HEK293 (cell line): Measurements from ENCODE around the gene IL17RC.

Experiments used
- BCL11B ChIP-seq: fragments of 450-650 bp; formaldehyde crosslinking; IDR thresholded peaks from 2 replicates; pipeline ENCODE4 v1.5.1; 2016; ENCODE audit warnings: low read depth, missing biosample characterization, missing genetic modification characterization
- GLI4 ChIP-seq: fragments of 450-650 bp; formaldehyde crosslinking; IDR thresholded peaks from 2 replicates; pipeline ENCODE4 v1.5.1; 2016; ENCODE audit warnings: missing biosample characterization, missing genetic modification characterization
- HOXA7 ChIP-seq: sonication (generic); formaldehyde crosslinking; IDR thresholded peaks from 2 replicates; pipeline ENCODE4 v1.8.1; 2022; ENCODE audit warnings: missing genetic modification reagents, borderline replicate concordance
- IKZF3 ChIP-seq: fragments of 450-650 bp; IDR thresholded peaks from 2 replicates; pipeline ENCODE4 v1.5.0; 2018; ENCODE audit warnings: missing biosample characterization, mild to moderate bottlenecking, missing genetic modification characterization, moderate library complexity
- KLF16 ChIP-seq: fragments of 450-650 bp; formaldehyde crosslinking; IDR thresholded peaks from 2 replicates; pipeline ENCODE4 v1.5.1; 2017; ENCODE audit warnings: missing biosample characterization, missing genetic modification characterization
- KLF8 ChIP-seq: fragments of 450-650 bp; formaldehyde crosslinking; IDR thresholded peaks from 2 replicates; pipeline ENCODE4 v1.5.1; 2016; ENCODE audit warnings: missing biosample characterization, missing genetic modification characterization
- REPIN1 ChIP-seq: fragments of 450-650 bp; formaldehyde crosslinking; IDR thresholded peaks from 2 replicates; pipeline ENCODE4 v1.5.1; 2017; ENCODE audit warnings: missing biosample characterization, missing genetic modification characterization, low read depth
- SP7 ChIP-seq: fragments of 450-650 bp; formaldehyde crosslinking; IDR thresholded peaks from 2 replicates; pipeline ENCODE4 v1.5.1; 2016; ENCODE audit warnings: missing biosample characterization, missing genetic modification characterization
- WT1 ChIP-seq: fragments of 450-650 bp; formaldehyde crosslinking; IDR thresholded peaks from 2 replicates; pipeline ENCODE4 v1.5.1; 2016; ENCODE audit warnings: missing biosample characterization, missing genetic modification characterization
- ZBTB21 ChIP-seq: fragments of 450-650 bp; formaldehyde crosslinking; IDR thresholded peaks from 2 replicates; pipeline ENCODE4 v1.5.1; 2017; ENCODE audit warnings: missing biosample characterization, missing genetic modification characterization
- ZFHX2 ChIP-seq: fragments of 450-650 bp; formaldehyde crosslinking; conservative IDR thresholded peaks from 2 replicates; pipeline ENCODE4 v1.5.1; 2016; ENCODE audit warnings: missing biosample characterization, missing genetic modification characterization
- ZFP3 ChIP-seq: fragments of 450-650 bp; formaldehyde crosslinking; IDR thresholded peaks from 2 replicates; pipeline ENCODE4 v1.5.1; 2016; ENCODE audit warnings: low read depth, missing biosample characterization, missing genetic modification characterization
- ZNF169 ChIP-seq: fragments of 450-650 bp; formaldehyde crosslinking; IDR thresholded peaks from 2 replicates; pipeline ENCODE4 v1.5.1; 2016; ENCODE audit warnings: missing biosample characterization, missing genetic modification characterization
- ZNF2 ChIP-seq: fragments of 450-650 bp; formaldehyde crosslinking; IDR thresholded peaks from 2 replicates; pipeline ENCODE4 v1.5.1; 2016; ENCODE audit warnings: missing biosample characterization, missing genetic modification characterization
- ZNF366 ChIP-seq: fragments of 450-650 bp; formaldehyde crosslinking; conservative IDR thresholded peaks from 2 replicates; pipeline ENCODE4 v1.5.1; 2016; ENCODE audit warnings: missing biosample characterization, missing genetic modification characterization
- ZNF391 ChIP-seq: fragments of 450-650 bp; formaldehyde crosslinking; IDR thresholded peaks from 2 replicates; pipeline ENCODE4 v1.5.1; 2016; ENCODE audit warnings: low read depth, missing biosample characterization, missing genetic modification characterization, borderline replicate concordance
- ZNF521 ChIP-seq: fragments of 450-650 bp; formaldehyde crosslinking; IDR thresholded peaks from 2 replicates; pipeline ENCODE4 v1.5.1; 2017; ENCODE audit warnings: missing biosample characterization, mild to moderate bottlenecking, missing genetic modification characterization
- ZNF529 ChIP-seq: fragments of 450-650 bp; formaldehyde crosslinking; IDR thresholded peaks from 2 replicates; pipeline ENCODE4 v1.5.1; 2017; ENCODE audit warnings: missing genetic modification characterization, missing biosample characterization; ENCODE audit not compliant: insufficient replicate concordance
- ZNF596 ChIP-seq: fragments of 450-650 bp; IDR thresholded peaks from 2 replicates; pipeline ENCODE4 v1.5.0; 2018; ENCODE audit warnings: missing biosample characterization, mild to moderate bottlenecking, missing genetic modification characterization, moderate library complexity
- ZNF600 ChIP-seq: fragments of 450-650 bp; formaldehyde crosslinking; IDR thresholded peaks from 2 replicates; pipeline ENCODE4 v1.5.1; 2016; ENCODE audit warnings: missing biosample characterization, missing genetic modification characterization
- ZNF623 ChIP-seq: fragments of 450-650 bp; formaldehyde crosslinking; IDR thresholded peaks from 2 replicates; pipeline ENCODE4 v1.5.1; 2016; ENCODE audit warnings: missing biosample characterization, missing genetic modification characterization
- ZNF629 ChIP-seq: fragments of 450-650 bp; formaldehyde crosslinking; IDR thresholded peaks from 2 replicates; pipeline ENCODE4 v1.5.1; 2017; ENCODE audit warnings: missing biosample characterization, missing genetic modification characterization
- ZNF658 ChIP-seq: fragments of 450-650 bp; formaldehyde crosslinking; IDR thresholded peaks from 2 replicates; pipeline ENCODE4; 2016; ENCODE audit warnings: missing biosample characterization, missing genetic modification characterization
- ZNF677 ChIP-seq: fragments of 450-650 bp; IDR thresholded peaks from 2 replicates; pipeline ENCODE4 v1.5.0; 2018; ENCODE audit warnings: missing biosample characterization, mild to moderate bottlenecking, missing genetic modification characterization, moderate library complexity
- ZNF76 ChIP-seq: fragments of 450-650 bp; formaldehyde crosslinking; IDR thresholded peaks from 2 replicates; pipeline ENCODE4; 2016; ENCODE audit warnings: low read depth, missing biosample characterization, missing genetic modification characterization, borderline replicate concordance
- ZNF768 ChIP-seq: fragments of 450-650 bp; formaldehyde crosslinking; IDR thresholded peaks from 2 replicates; pipeline ENCODE4 v1.5.1; 2018; ENCODE audit warnings: missing biosample characterization, mild to moderate bottlenecking, missing genetic modification characterization
- TF ChIP-seq, protein P1 (sequence below): fragments of 450-650 bp; formaldehyde crosslinking; IDR thresholded peaks from 2 replicates; pipeline ENCODE4 v1.5.1; 2016; ENCODE audit warnings: missing biosample characterization, missing genetic modification characterization
- TF ChIP-seq, protein P2 (sequence below): fragments of 450-650 bp; formaldehyde crosslinking; optimal IDR thresholded peaks from 2 replicates; pipeline ENCODE3; 2016; ENCODE audit warnings: missing biosample characterization, mild to moderate bottlenecking, missing genetic modification characterization
- TF ChIP-seq, protein P3 (sequence below): fragments of 450-650 bp; formaldehyde crosslinking; IDR thresholded peaks from 2 replicates; pipeline ENCODE4 v1.5.1; 2016; ENCODE audit warnings: missing biosample characterization, missing genetic modification characterization, low read depth
- TF ChIP-seq, protein P4 (sequence below): fragments of 450-650 bp; formaldehyde crosslinking; IDR thresholded peaks from 2 replicates; pipeline ENCODE4 v1.5.1; 2016; ENCODE audit warnings: missing biosample characterization, missing genetic modification characterization
- TF ChIP-seq, protein P5 (sequence below): fragments of 450-650 bp; formaldehyde crosslinking; IDR thresholded peaks from 2 replicates; pipeline ENCODE4 v1.5.1; 2017; ENCODE audit warnings: missing biosample characterization, missing genetic modification characterization

IL17RC gene

DNA sequence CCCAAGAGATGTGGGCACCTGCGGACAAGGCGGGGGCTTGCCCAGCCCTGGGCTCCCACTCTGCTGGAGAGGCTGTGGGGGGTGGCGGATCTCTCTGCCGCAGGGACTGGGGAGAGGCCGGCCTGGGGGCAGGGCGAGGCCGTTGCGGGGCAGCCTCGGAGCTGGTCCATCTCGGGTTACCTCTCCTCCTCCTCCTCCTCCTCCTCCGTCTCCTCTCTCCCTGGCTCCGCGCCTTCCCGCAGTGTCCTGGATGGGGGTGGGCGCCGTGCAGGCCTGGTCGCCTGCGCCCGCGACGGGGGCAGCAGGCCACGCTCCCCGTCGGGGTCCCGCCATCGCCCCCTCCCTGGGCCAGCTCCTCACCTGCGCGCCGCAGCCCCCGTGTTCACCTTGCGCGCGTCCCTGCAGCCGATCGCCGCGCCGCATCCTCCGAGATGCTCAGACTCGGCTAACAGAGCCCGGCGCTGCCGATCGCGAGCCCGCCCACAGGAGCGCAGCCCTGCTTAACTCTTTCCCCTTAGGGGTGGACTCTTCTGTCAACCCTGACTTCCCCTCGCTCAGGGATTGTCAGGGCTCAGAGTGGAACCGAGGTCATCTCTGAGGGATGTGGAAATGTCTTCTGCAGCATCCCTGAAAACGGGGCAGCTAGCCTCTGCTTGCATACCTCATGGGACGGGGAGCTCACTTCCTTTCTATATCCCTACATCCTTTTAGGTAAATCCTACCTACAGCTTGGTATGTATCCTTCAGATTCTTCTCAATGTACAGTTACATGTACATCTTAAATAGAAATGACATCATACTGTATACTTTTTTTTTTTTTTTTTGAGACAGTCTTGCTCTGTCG is 35.3 kb downstream of the IL17RC start, which contains the start of gene PRRT3 (continued):
- TF ChIP-seq, protein P1, sequence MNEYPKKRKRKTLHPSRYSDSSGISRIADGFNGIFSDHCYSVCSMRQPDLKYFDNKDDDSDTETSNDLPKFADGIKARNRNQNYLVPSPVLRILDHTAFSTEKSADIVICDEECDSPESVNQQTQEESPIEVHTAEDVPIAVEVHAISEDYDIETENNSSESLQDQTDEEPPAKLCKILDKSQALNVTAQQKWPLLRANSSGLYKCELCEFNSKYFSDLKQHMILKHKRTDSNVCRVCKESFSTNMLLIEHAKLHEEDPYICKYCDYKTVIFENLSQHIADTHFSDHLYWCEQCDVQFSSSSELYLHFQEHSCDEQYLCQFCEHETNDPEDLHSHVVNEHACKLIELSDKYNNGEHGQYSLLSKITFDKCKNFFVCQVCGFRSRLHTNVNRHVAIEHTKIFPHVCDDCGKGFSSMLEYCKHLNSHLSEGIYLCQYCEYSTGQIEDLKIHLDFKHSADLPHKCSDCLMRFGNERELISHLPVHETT (tag by site-specific recombination), result peak; percentile 81
- no peak for TF ChIP-seq GLI4
- TF ChIP-seq ZNF76, result peak; percentile 65; the same call in 1 of the 2 replicates
- TF ChIP-seq ZFHX2 (tag by site-specific recombination), result peak; percentile 95
- TF ChIP-seq KLF8, result peak; percentile 79
- no peak for TF ChIP-seq ZNF658 (tag by site-specific recombination)
- no peak for TF ChIP-seq ZNF169 (tag by site-specific recombination)
- TF ChIP-seq KLF16 (tag by site-specific recombination), result peak; percentile 68
- TF ChIP-seq REPIN1 (tag by site-specific recombination), result peak; percentile 29; the same call in 1 of the 2 replicates
- peak; percentile 66; the same call in 1 of the 2 replicates for TF ChIP-seq ZNF391 (tag by site-specific recombination)
- TF ChIP-seq, protein P2, sequence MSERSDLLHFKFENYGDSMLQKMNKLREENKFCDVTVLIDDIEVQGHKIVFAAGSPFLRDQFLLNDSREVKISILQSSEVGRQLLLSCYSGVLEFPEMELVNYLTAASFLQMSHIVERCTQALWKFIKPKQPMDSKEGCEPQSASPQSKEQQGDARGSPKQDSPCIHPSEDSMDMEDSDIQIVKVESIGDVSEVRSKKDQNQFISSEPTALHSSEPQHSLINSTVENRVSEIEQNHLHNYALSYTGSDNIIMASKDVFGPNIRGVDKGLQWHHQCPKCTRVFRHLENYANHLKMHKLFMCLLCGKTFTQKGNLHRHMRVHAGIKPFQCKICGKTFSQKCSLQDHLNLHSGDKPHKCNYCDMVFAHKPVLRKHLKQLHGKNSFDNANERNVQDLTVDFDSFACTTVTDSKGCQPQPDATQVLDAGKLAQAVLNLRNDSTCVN (tag by site-specific recombination), result peak; percentile 90
- 0 out of 2 replicates have a peak, but pooled peaks have one; percentile 17 for TF ChIP-seq BCL11B
- TF ChIP-seq ZNF768 (tag by site-specific recombination), result 0 out of 2 replicates have a peak, but pooled peaks have one; percentile 34
- peak; percentile 48; the same call in 1 of the 2 replicates for TF ChIP-seq ZNF366 (tag by site-specific recombination)
- TF ChIP-seq SP7 (tag by site-specific recombination), result peak; percentile 63
- TF ChIP-seq, protein P3, sequence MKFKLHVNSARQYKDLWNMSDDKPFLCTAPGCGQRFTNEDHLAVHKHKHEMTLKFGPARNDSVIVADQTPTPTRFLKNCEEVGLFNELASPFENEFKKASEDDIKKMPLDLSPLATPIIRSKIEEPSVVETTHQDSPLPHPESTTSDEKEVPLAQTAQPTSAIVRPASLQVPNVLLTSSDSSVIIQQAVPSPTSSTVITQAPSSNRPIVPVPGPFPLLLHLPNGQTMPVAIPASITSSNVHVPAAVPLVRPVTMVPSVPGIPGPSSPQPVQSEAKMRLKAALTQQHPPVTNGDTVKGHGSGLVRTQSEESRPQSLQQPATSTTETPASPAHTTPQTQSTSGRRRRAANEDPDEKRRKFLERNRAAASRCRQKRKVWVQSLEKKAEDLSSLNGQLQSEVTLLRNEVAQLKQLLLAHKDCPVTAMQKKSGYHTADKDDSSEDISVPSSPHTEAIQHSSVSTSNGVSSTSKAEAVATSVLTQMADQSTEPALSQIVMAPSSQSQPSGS (tag by site-specific recombination), result peak; percentile 89
- TF ChIP-seq ZNF629 (tag by site-specific recombination), result peak; percentile 73
- peak; percentile 80 for TF ChIP-seq ZNF2 (tag by site-specific recombination)
- 0 out of 2 replicates have a peak, but pooled peaks have one; percentile 64 for TF ChIP-seq ZNF600 (tag by site-specific recombination)
- peak; percentile 55; the same call in 1 of the 2 replicates for TF ChIP-seq IKZF3 (tag by site-specific recombination)
- TF ChIP-seq ZNF521 (tag by site-specific recombination), result no peak
- no peak for TF ChIP-seq HOXA7 (CRISPR knock-in tag)
- TF ChIP-seq WT1 (tag by site-specific recombination), result peak; percentile 7
- no peak; the same call in 1 of the 2 replicates for TF ChIP-seq ZFP3 (tag by site-specific recombination)
- 0 out of 2 replicates have a peak, but pooled peaks have one; percentile 29 for TF ChIP-seq ZNF623 (tag by site-specific recombination)
- TF ChIP-seq ZNF529 (tag by site-specific recombination), result no peak
- peak; percentile 48; the same call in 1 of the 2 replicates for TF ChIP-seq ZBTB21 (tag by site-specific recombination)
- no peak for TF ChIP-seq ZNF677
- TF ChIP-seq, protein P4, sequence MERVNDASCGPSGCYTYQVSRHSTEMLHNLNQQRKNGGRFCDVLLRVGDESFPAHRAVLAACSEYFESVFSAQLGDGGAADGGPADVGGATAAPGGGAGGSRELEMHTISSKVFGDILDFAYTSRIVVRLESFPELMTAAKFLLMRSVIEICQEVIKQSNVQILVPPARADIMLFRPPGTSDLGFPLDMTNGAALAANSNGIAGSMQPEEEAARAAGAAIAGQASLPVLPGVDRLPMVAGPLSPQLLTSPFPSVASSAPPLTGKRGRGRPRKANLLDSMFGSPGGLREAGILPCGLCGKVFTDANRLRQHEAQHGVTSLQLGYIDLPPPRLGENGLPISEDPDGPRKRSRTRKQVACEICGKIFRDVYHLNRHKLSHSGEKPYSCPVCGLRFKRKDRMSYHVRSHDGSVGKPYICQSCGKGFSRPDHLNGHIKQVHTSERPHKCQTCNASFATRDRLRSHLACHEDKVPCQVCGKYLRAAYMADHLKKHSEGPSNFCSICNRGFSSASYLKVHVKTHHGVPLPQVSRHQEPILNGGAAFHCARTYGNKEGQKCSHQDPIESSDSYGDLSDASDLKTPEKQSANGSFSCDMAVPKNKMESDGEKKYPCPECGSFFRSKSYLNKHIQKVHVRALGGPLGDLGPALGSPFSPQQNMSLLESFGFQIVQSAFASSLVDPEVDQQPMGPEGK (tag by site-specific recombination), result peak; percentile 72
- TF ChIP-seq, protein P5, sequence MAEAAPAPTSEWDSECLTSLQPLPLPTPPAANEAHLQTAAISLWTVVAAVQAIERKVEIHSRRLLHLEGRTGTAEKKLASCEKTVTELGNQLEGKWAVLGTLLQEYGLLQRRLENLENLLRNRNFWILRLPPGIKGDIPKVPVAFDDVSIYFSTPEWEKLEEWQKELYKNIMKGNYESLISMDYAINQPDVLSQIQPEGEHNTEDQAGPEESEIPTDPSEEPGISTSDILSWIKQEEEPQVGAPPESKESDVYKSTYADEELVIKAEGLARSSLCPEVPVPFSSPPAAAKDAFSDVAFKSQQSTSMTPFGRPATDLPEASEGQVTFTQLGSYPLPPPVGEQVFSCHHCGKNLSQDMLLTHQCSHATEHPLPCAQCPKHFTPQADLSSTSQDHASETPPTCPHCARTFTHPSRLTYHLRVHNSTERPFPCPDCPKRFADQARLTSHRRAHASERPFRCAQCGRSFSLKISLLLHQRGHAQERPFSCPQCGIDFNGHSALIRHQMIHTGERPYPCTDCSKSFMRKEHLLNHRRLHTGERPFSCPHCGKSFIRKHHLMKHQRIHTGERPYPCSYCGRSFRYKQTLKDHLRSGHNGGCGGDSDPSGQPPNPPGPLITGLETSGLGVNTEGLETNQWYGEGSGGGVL, result peak; percentile 61
- 0 out of 2 replicates have a peak, but pooled peaks have one; percentile 24 for TF ChIP-seq ZNF596
